ENCODE results near the gene ABLIM2. TPM values are rescaled to one million over a fixed set of nuclear protein-coding genes. Genes with fewer than 3 reads are reported as not detected.

Gene ABLIM2
- total RNA-seq, 1 experiment from 2014 or later = 1.0 TPM

- Histone ChIP-seq H4K91ac (ENCODE audit: insufficient read length, low read depth, low read length) (no peak overlapping the region), H2AK5ac (ENCODE audit: insufficient read length, low read length) (no peak overlapping the region), H4K8ac (replicated peaks; ENCODE audit: insufficient read length, low read depth, low read length) (no peak overlapping the region), H2BK12ac (ENCODE audit: insufficient read length, low read depth, low read length) (no peak overlapping the region), H3K23ac (ENCODE audit: insufficient read length, low read depth, low read length) (no peak overlapping the region), H3K9me3 (ENCODE audit: control insufficient read depth, low read depth, low read length) (no peaks in the 10 kb centered on the region), H3K23me2 (ENCODE audit: insufficient read length, low read depth, low read length, poor library complexity, severe bottlenecking) (no peaks in the 10 kb centered on the region), H2BK5ac (ENCODE audit: insufficient read length, low read length) (no peak overlapping the region), H3K18ac (ENCODE audit: insufficient read length, low read depth, low read length) (no peak overlapping the region), H3K14ac (ENCODE audit: insufficient read depth, low read length) (no peak overlapping the region), H4K5ac (ENCODE audit: insufficient read length, low read depth, low read length) (no peak overlapping the region), H2BK15ac (ENCODE audit: low read depth, low read length) (no peak overlapping the region), H3T11ph (ENCODE audit: low read length) (no peak overlapping the region), H3K4me2 (ENCODE audit: insufficient read depth, insufficient read length, low read length) (no peak overlapping the region), H3K4ac (ENCODE audit: low read depth, low read length) (no peak overlapping the region), H3K27me3 (ENCODE audit: insufficient read depth, low read length) (no peaks in the 10 kb centered on the region; the same call in 1 of the 2 replicates), H3K56ac (ENCODE audit: insufficient read length, low read depth, low read length) (no peak overlapping the region), H2BK20ac (ENCODE audit: low read depth, low read length, poor library complexity, severe bottlenecking) (no peak overlapping the region), H3K4me1 (ENCODE audit: insufficient read depth, low read length) (no peaks in the 10 kb centered on the region), H3K9ac (ENCODE audit: extremely low read depth, insufficient read length, low read length) (no peak overlapping the region), H3K27ac (ENCODE audit: insufficient read length, low read depth, low read length) (no peak overlapping the region), H2AFZ (ENCODE audit: low read length) (no peak overlapping the region), H3K79me2 (ENCODE audit: insufficient read depth, low read length) (no peaks in the 10 kb centered on the region), H4K20me1 (ENCODE audit: control insufficient read depth, insufficient read depth, insufficient read length) (no peaks in the 10 kb centered on the region), H3K79me1 (ENCODE audit: insufficient read depth, low read depth, low read length, poor library complexity, severe bottlenecking) (no peaks in the 10 kb centered on the region), H2BK120ac (ENCODE audit: low read depth, low read length, poor library complexity, severe bottlenecking) (no peak overlapping the region)
- Mint-ChIP-seq H3K4me3 (no peak overlapping the region), H3K36me3 (ENCODE audit: insufficient read depth in 1 of 3, low read depth in 3 of 3) (peaks cover 15 to 23% (median 21%) of the 10 kb centered on the region in 3 experiments), H3K9me3 (peaks cover 27 to 28% of the 10 kb centered on the region in 2 experiments), H3K27me3 (ENCODE audit: low read depth) (peaks cover 2% of the 10 kb centered on the region), H3K27ac (no peak overlapping the region; a peak in 1 of 7 replicates), H3K4me1 (peaks cover 7 to 13% of the 10 kb centered on the region in 2 experiments)
- no CpG with 5 or more reads among the region's 12 CpGs for WGBS (ENCODE audit: extremely low coverage, insufficient read length, low lambda C conversion rate)
- TF ChIP-seq CTCF (conservative IDR thresholded peaks at IDR 0.05) = no peak
- DNase-seq = no peak
These were observed 67.8 kb downstream of the ABLIM2 start for GRCh38 chr4:8090744-8091301.
